Thoracic aorta (tissue), 2 donors: ENCODE data around the gene OPA1. TPM values are rescaled to one million over a fixed set of nuclear protein-coding genes. Genes with fewer than 3 reads are reported as not detected.

Experiments used
- ATAC-seq: fragments of 150-250 bp; one replicate; pipeline ENCODE4 v1.8.0; 2017; ENCODE audit warnings: low read depth; ENCODE audit not compliant: insufficient number of reproducible peaks, low FRiP score
- DNase-seq: peaks from one replicate; pipeline ENCODE4 v3.0.0-alpha.2; 2020; ENCODE audit warnings: low spot score
- H3K27ac ChIP-seq, 2 donors: fragments of 200-600 bp; sonication (generic); 1 replicate in 1 of 2; 2 replicates in 1 of 2; pipeline ENCODE4 v1.5.1; 2016; ENCODE audit warnings: mild to moderate bottlenecking in 2 of 2, moderate library complexity in 2 of 2
- H3K27me3 ChIP-seq: fragments of 200-600 bp; sonication (generic); replicated peaks from 2 replicates; pipeline ENCODE4 v1.6.0; 2016; ENCODE audit warnings: mild to moderate bottlenecking; ENCODE audit not compliant: insufficient read depth
- H3K36me3 ChIP-seq: fragments of 200-600 bp; sonication (generic); one replicate; pipeline ENCODE4 v1.5.1; 2016
- H3K4me1 ChIP-seq, 2 donors: fragments of 200-600 bp; sonication (generic); 1 replicate in 1 of 2; 2 replicates in 1 of 2; pipeline versions ENCODE4 v1.5.1 to v1.6.0; 2016; ENCODE audit warnings: low read depth in 2 of 2, mild to moderate bottlenecking in 1 of 2; ENCODE audit not compliant: control insufficient read depth in 1 of 2
- H3K4me3 ChIP-seq: fragments of 200-600 bp; sonication (generic); 2 replicates; pipeline ENCODE4 v1.5.1; 2016; ENCODE audit warnings: mild to moderate bottlenecking
- H3K9me3 ChIP-seq: fragments of 200-600 bp; sonication (generic); 2 replicates; pipeline ENCODE4 v1.5.1; 2016
- CTCF ChIP-seq: fragments of 200-600 bp; sonication (generic); IDR thresholded peaks from one replicate; pipeline ENCODE4 v1.5.1; 2019; ENCODE audit warnings: antibody characterized with exemption
- total RNA-seq, 2 donors: library from RNA; depleted of rRNA; stranded (reverse); fragments of >200 nt; gene quantifications; one replicate each; pipeline versions ENCODE4 v1.1.0 to v1.2.3, GENCODE V29; 2016

The OPA1 gene
- total RNA-seq, 2 donors from 2014 or later = 34.0 to 43.8 TPM

- no peaks in the 10 kb centered on the region for H3K9me3 ChIP-seq
- H3K4me3 ChIP-seq = no peak overlapping the region
- TF ChIP-seq CTCF = no peak
- H3K27me3 ChIP-seq = no peaks in the 10 kb centered on the region
- no peaks in the 10 kb centered on the region for H3K36me3 ChIP-seq
- no peak for ATAC-seq
- DNase-seq = no peak
- H3K27ac ChIP-seq = no peak overlapping the region
- peaks cover 0 to 6% of the 10 kb centered on the region in 2 donors for H3K4me1 ChIP-seq
Measured at GRCh38 chr3:193614430-193614829, 21.4 kb downstream of the OPA1 start.

- no peak for TF ChIP-seq CTCF
- no peaks in the 10 kb centered on the region for H3K9me3 ChIP-seq
- no peak overlapping the region for H3K27ac ChIP-seq
- peaks cover 10% of the 10 kb centered on the region for H3K36me3 ChIP-seq
- H3K4me3 ChIP-seq = no peak overlapping the region
- no peak for DNase-seq
- no peaks in the 10 kb centered on the region for H3K27me3 ChIP-seq
- H3K4me1 ChIP-seq = peaks cover 0 to 6% of the 10 kb centered on the region in 2 donors
- no peak for ATAC-seq
Measured at GRCh38 chr3:193617628-193618027, 24.6 kb downstream of the OPA1 start.

- TF ChIP-seq CTCF = no peak
- H3K4me3 ChIP-seq = no peak overlapping the region
Measured at GRCh38 chr3:193620057-193620456, 27.0 kb downstream of the OPA1 start.

GRCh38 chr3:193620650-193621049 lies 27.6 kb downstream of the OPA1 start:
- Histone ChIP-seq H3K36me3 (peaks cover 10% of the 10 kb centered on the region), H3K4me3 (no peak overlapping the region), H3K27me3 (no peaks in the 10 kb centered on the region), H3K27ac (no peak overlapping the region), H3K9me3 (no peaks in the 10 kb centered on the region), H3K4me1 (peaks cover 0 to 6% of the 10 kb centered on the region in 2 donors)
- no peak for TF ChIP-seq CTCF
- DNase-seq (no peak), ATAC-seq (no peak)

More at GRCh38 chr3:193620057-193620456, 27.0 kb downstream of the OPA1 start:
- ATAC-seq = no peak
- H3K4me1 ChIP-seq = peaks cover 0 to 6% of the 10 kb centered on the region in 2 donors
- no peak for DNase-seq
- no peaks in the 10 kb centered on the region for H3K27me3 ChIP-seq
- H3K36me3 ChIP-seq = peaks cover 10% of the 10 kb centered on the region
- no peak overlapping the region for H3K27ac ChIP-seq
- no peaks in the 10 kb centered on the region for H3K9me3 ChIP-seq

- peaks cover 13% of the 10 kb centered on the region for H3K36me3 ChIP-seq
- H3K9me3 ChIP-seq = no peaks in the 10 kb centered on the region
- H3K27ac ChIP-seq = no peak overlapping the region
- no peak for ATAC-seq
- no peaks in the 10 kb centered on the region for H3K27me3 ChIP-seq
- TF ChIP-seq CTCF = no peak
- H3K4me3 ChIP-seq = no peak overlapping the region
- no peak for DNase-seq
- peaks cover 0 to 4% of the 10 kb centered on the region in 2 donors for H3K4me1 ChIP-seq
Measured at GRCh38 chr3:193621127-193621526, 28.1 kb downstream of the OPA1 start.
